Ectodermal cell (in vitro differentiated cells): ENCODE results near the gene ITGA11.

Experiments used
- H3K27ac ChIP-seq: 2 replicates; pipeline ENCODE4 v1.7.0; 2013; ENCODE audit warnings: mild to moderate bottlenecking, low read depth, low read length; ENCODE audit not compliant: insufficient read depth, poor library complexity, severe bottlenecking
- H3K27me3 ChIP-seq: 2 replicates; pipeline ENCODE4 v1.7.0; 2013; ENCODE audit warnings: mild to moderate bottlenecking, low read length; ENCODE audit not compliant: insufficient read depth, control insufficient read depth, poor library complexity, severe bottlenecking
- H3K36me3 ChIP-seq: one replicate; pipeline ENCODE4 v1.7.0; 2013; ENCODE audit warnings: low read length; ENCODE audit not compliant: control insufficient read depth, insufficient read depth
- H3K4me1 ChIP-seq: one replicate; pipeline ENCODE4 v1.7.0; 2013; ENCODE audit warnings: low read length; ENCODE audit not compliant: control insufficient read depth, insufficient read depth
- H3K4me3 ChIP-seq: 2 replicates; pipeline ENCODE4 v1.7.0; 2013; ENCODE audit warnings: low read depth, low read length, control low read depth; ENCODE audit not compliant: insufficient read depth
- H3K9me3 ChIP-seq: 2 replicates; pipeline ENCODE4 v1.7.0; 2013; ENCODE audit warnings: mild to moderate bottlenecking, low read length, moderate library complexity; ENCODE audit not compliant: control insufficient read depth
- WGBS, 2 experiments: methylation state at CpG; one replicate each; pipeline ENCODE4 v1.1.7; 2013; ENCODE audit warnings: missing lambda C conversion rate in 2 of 2; 5-methylcytosine and 5-hydroxymethylcytosine counted together

Gene ITGA11

DNA sequence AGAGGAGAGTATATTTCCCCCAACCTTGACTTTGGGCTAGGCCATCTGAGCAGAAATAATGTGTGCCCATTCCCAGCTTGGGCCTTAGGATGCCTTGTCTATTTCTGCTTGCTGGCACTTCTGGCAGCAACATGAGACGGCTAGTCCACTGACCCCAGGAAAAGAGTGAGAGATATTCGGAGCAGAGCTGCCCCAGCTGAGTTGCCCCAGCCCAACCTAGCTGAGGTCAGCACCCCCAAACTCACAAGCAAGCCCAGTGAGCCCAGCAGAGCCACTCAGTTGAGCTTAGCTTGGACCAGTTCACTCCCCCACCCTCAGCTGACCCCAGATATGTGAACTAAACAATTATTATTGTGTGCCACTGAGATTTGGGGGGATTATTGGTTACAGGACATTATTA, 20.2 kb downstream of the ITGA11 start:
- no peaks in the 10 kb centered on the region for H3K4me1 ChIP-seq
- H3K27me3 ChIP-seq, result no peaks in the 10 kb centered on the region
- H3K36me3 ChIP-seq, result no peaks in the 10 kb centered on the region
- H3K27ac ChIP-seq, result no peak overlapping the region
- 91 to 93% methylated on average over 2 of the region's 2 CpGs for WGBS, 2 experiments
- no peaks in the 10 kb centered on the region for H3K9me3 ChIP-seq
- no peak overlapping the region for H3K4me3 ChIP-seq

DNA sequence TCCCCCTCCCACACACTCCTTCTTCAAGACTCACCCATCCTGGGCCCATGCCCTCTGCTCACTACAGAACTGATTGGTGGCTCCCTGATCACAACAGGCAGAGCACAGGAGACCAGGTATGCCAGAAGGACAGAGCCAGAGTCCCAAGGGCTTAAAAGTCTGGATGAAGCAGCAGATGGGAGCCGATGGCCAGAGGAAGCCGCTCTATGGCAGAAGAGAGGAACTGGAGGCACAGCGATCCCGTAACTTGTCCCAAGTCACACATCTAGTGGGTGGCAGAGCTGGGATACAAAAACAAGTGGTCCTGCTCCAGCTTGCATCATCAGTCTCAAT, 20.7 kb downstream of the ITGA11 start:
- Histone ChIP-seq H3K27me3 (no peaks in the 10 kb centered on the region), H3K9me3 (no peaks in the 10 kb centered on the region), H3K36me3 (no peaks in the 10 kb centered on the region), H3K4me3 (no peak overlapping the region), H3K27ac (no peak overlapping the region), H3K4me1 (no peaks in the 10 kb centered on the region)
- 93 to 95% methylated on average over 4 of the region's 4 CpGs for WGBS, 2 experiments

DNA sequence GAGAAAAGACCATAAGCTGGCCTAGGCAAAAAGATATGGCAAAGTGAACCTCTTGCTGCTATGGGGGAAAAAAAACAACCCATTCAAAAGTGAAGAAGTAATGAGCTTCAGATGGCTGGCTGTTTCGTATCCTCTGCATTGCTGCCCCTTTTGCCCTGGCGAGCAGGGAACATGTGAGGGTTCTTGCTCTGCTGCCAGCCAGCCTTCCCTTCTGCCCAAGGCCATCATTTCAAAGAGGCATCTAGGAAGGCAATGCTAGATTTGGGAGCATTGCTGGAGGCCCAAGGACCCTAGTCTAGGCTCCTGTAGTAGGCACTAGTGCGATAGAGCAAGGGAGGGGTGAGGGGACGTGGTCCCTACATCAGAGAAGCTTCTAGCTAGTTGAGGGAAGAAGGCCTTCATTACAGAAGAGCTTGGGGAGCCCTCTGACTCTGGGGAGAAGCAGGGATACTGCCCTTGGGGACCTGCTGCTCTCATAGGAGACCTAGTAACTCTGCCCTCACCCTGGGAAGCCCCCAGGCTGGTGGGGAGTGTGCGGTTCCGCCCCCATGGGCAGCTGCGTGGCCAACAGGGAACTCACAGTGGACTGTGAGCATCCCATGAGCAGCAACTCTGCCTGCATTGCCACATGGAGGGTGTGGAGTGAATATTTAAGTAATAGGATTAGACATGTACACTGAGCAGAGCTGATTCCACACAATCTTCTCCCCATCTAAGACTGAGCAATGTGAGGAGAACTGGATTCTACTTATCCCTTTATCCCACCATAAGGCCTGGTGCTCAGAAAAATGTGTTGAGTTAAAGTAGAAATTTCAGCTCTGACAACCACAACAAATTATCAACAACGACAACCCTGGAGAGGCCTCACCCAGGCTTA, 21.3 kb downstream of the ITGA11 start:
- H3K36me3 ChIP-seq, result no peaks in the 10 kb centered on the region
- no peak overlapping the region for H3K27ac ChIP-seq
- H3K9me3 ChIP-seq, result no peaks in the 10 kb centered on the region
- no peaks in the 10 kb centered on the region for H3K4me1 ChIP-seq
- no peak overlapping the region for H3K4me3 ChIP-seq
- no peaks in the 10 kb centered on the region for H3K27me3 ChIP-seq
- 93 to 94% methylated on average over 8 of the region's 8 CpGs for WGBS, 2 experiments

DNA sequence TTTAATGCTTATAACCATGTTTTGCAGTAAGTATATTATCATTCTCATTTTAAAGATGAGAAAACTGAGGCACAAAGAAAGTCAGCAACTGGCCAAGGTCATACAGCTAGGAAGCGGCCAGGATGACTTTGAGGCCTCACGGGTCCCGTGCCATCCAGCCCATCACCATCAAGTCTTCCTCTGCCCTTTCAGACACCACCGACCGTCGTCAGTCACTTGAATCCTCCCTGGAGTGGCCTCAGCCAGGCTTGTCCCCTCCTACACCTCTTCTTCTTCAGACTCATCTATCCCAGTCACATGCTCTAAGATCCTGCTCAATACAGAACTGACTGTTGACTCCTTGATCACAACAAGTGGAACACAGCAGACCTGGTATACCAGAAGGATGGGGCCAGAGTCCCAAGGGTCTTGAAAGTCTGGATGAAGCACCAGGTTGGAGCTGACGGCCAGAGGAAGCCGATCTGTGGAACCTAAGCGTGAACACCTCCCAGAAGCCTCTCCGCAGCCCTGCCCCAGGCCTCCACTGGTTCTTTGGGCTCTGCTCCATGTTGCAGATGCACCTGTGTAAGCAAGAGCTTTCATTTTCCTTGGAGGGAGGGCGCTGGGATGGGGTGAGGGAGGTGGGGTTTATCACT, 22.1 kb downstream of the ITGA11 start:
- 94% methylated on average over 10 to 11 of the region's 11 CpGs for WGBS, 2 experiments
- no peaks in the 10 kb centered on the region for H3K4me1 ChIP-seq
- H3K4me3 ChIP-seq, result no peak overlapping the region
- H3K27ac ChIP-seq, result no peak overlapping the region
- H3K27me3 ChIP-seq, result no peaks in the 10 kb centered on the region
- no peaks in the 10 kb centered on the region for H3K9me3 ChIP-seq
- no peaks in the 10 kb centered on the region for H3K36me3 ChIP-seq

DNA sequence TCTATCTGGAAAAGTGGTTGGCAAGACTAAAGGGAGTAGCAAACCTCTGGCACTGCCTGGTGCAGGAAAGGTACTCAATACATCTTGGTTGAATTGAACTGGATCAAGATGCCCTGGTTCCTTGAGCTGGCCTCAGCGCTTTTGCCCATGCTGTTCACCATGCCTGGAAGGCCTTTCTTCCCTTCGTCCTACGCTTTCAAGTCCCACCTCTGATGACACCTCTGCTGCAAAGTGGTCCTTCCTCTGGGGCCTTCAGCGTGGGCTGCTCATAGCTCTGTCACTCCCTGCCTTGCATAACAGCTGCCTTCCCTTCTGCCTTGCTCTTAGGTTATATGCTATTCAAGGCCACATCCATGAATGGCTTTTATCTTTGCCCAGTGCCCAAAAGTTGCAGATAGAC, 23.0 kb downstream of the ITGA11 start:
- no peaks in the 10 kb centered on the region for H3K9me3 ChIP-seq
- H3K27ac ChIP-seq, result no peak overlapping the region
- H3K36me3 ChIP-seq, result no peaks in the 10 kb centered on the region
- no peaks in the 10 kb centered on the region for H3K4me1 ChIP-seq
- H3K4me3 ChIP-seq, result no peak overlapping the region
- WGBS, 2 experiments, result 91% methylated on average over 4 of the region's 4 CpGs
- H3K27me3 ChIP-seq, result no peaks in the 10 kb centered on the region

DNA sequence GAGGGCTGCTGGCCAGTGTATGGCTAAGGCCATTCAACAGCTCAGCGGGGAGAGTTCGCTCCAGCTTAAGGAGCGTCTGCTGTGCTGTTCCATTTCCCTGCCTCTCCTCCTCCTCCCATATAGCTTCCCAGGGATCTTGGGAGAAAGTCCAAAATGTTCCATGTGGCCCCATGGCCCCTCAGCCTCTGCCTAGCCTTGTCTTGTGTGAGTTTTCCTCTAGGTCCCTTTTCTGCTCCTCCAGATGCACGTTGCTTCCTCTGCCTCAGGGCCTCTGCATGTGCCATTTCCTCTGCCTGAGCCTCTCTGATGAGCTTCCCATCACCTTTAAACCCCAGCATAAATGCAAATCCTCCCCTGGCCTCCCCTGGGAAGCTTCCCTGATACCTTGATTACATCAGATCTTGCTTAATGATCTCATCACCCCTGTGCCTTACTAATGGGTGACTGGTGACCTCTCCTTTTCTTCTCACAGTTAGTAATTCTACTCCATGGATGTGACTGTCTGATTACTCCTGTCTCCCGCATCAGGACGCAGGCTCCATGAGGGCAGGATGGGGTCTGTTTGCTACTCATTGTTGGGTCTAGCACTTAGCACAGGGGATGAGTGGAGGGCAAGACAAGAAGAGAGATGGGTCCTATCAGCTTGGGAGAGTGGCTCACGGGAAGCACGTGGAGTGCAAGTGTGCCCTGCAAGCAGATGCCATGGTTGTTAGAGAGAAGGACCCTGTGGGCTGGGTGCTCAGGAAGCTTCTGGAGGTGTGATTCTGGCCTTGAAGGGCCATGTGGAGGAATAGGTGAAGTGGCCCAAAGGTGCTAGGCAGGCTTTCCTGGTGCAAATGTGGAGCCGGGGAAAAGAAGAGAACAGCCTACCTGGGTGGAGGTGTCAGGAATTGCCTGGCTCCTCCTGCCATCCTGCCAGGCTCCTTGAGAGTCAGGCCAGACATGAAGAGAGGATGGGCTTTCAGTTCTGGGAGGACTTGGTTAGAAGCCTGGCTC, 23.8 kb downstream of the ITGA11 start:
- WGBS, 2 experiments, result 90 to 93% methylated on average over 9 of the region's 9 CpGs
- Histone ChIP-seq H3K27ac (no peak overlapping the region), H3K36me3 (no peaks in the 10 kb centered on the region), H3K27me3 (no peaks in the 10 kb centered on the region), H3K4me1 (no peaks in the 10 kb centered on the region), H3K4me3 (no peak overlapping the region), H3K9me3 (no peaks in the 10 kb centered on the region)

DNA sequence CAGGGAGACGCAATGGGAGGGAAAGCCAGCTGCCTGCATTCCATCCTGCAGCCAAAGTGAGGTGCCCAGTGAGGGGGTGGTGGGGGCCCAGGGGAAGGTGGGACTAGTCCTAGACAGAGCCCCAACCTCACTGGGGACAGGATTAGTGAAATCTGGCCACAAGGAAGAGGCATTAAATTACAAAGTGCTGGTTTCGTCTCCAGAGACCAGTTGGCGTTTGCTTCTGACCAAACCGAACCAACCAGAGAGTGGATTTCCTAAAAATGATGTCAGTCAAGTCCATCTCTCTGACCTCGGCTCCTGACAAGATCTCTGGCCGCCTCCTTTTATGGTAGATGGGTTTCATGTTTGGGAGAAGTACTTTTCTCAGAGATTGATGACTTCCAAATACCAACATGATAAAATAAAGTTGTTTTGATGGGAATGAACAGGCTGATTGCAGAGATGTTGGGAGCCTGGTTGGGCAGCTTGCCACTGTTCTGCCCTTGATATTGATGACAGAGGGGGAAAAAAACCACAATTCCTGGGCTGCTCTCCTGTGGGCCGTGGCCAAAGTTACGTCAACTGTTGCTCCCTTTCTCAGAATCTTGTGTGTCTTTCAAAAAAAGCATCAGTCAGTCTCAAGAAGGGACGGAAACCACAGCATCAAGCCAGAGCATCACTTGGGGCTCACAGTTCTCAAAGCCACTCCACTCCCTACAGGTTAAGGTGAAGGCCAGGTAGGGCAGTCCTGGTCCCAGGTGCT, 24.6 kb downstream of the ITGA11 start:
- WGBS, 2 experiments, result 89 to 93% methylated on average over 9 of the region's 9 CpGs
- Histone ChIP-seq H3K27me3 (no peaks in the 10 kb centered on the region), H3K4me3 (no peak overlapping the region), H3K4me1 (no peaks in the 10 kb centered on the region), H3K27ac (no peak overlapping the region), H3K9me3 (no peaks in the 10 kb centered on the region), H3K36me3 (no peaks in the 10 kb centered on the region)

DNA sequence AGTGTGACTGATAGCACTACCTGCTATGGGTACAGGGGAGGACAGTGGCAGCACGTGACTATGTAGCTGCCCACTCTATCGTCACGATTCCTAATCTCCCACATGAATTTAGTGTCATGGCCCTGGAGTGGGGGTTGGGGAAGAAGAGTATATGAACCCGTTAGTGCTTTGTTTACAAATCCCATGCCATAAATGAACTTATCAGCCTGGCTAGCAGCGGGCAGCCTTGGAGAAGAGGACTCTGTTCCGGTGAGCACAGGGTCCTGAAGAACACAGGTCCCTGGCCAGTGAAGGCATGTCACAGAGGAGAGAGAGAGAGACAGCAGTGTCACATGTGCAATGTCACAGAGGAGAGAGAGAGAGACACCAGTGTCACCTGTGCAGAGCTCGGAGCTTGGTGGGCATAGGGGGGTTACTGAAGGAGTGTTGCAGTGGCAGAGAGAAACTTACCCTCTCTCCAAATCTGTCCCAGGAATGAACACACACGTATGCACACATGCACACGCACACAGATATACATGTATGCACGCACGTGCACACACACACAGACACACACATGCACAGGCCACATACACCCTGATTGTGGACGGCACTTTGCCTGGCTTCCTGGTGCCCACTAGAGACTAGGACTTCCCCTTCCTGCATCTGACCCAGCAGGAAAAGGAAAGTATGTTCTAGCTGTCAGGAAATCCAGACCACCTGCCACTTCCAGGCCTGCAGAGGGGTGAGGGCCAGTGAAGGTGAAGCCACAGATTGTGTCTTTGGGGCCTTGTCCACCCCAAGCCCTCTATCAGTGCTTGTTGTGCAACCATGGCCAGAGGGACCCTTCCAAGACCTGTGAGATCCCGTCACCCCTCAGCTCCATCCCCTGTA, 26.3 kb downstream of the ITGA11 start:
- no peaks in the 10 kb centered on the region for H3K36me3 ChIP-seq

More for the DNA sequence above, 26.3 kb downstream of the ITGA11 start:
- no peaks in the 10 kb centered on the region for H3K9me3 ChIP-seq
- H3K27ac ChIP-seq, result no peak overlapping the region
- 81 to 82% methylated on average over 12 to 13 of the region's 13 CpGs for WGBS, 2 experiments
- no peaks in the 10 kb centered on the region for H3K4me1 ChIP-seq
- no peaks in the 10 kb centered on the region for H3K27me3 ChIP-seq
- H3K4me3 ChIP-seq, result no peak overlapping the region
